ENCODE data around the gene AGBL4. TPM values are rescaled to one million over a fixed set of nuclear protein-coding genes. Genes with fewer than 3 reads are reported as not detected.

The AGBL4 gene
- total and polyA plus RNA-seq, 2 of the 13 experiments (the other 11 are each of a cell fraction or from before 2014, with no cell fraction given) = not detected

DNA sequence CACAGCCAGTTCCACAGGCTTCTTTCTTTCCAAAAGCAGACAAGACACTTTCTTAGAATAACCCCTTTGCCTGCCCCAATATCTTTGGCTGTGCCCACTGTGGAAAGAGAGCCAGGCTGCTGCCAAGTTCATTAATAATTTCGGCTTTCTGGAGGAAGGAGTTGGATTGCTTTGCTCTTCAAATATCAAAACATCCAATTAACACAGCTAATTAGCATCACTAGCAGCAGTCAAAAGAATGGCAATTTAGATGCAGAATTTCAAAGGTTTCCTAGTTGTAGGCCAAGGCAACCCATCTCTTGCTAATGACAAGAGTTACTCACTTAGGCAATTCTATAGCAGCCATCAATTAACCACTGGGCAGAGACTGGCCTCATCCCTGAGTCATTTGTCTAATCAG is 1460.7 kb downstream of the AGBL4 start:
- Histone ChIP-seq H3K4me3 (replicated peaks in 1 of 3; ENCODE audit: insufficient read depth in 1 of 3, low read depth in 2 of 3, low read length in 3 of 3) (no peak overlapping the region), H3K9me3 (ENCODE audit: low read length) (no peaks in the 10 kb centered on the region), H3K4me1 (ENCODE audit: insufficient read depth, low read length) (no peaks in the 10 kb centered on the region), H3K4me2 (ENCODE audit: low read depth, low read length) (no peak overlapping the region), H2AFZ (ENCODE audit: low read length) (no peak overlapping the region), H3K27ac (ENCODE audit: extremely low read length, insufficient read depth, low read length) (no peak overlapping the region), H3K79me2 (ENCODE audit: insufficient read depth, low read length) (no peaks in the 10 kb centered on the region), H3K9ac (ENCODE audit: insufficient read depth, low read depth, low read length) (no peak overlapping the region), H3K36me3 (replicated peaks in 1 of 2; ENCODE audit: control insufficient read depth in 1 of 2, insufficient read depth in 2 of 2, low read length in 2 of 2) (no peaks in the 10 kb centered on the region), H4K20me1 (ENCODE audit: insufficient read depth, low read length) (no peaks in the 10 kb centered on the region), H3K27me3 (ENCODE audit: control insufficient read depth in 1 of 2, insufficient read depth in 2 of 2, low read length in 2 of 2) (no peaks in the 10 kb centered on the region)
- in situ Hi-C loops (cut with HindIII; ENCODE audit: extremely low pct_ligation_motif_present, low pct_unique_long_range_greater_than_20kb) = loop anchor here (25.0 kb wide), 1 partner anchor 1774 kb away; no protein-coding TSS in a partner anchor
- DNase-seq (ENCODE audit: low spot score) (no peak), FAIRE-seq (no peak), ATAC-seq (no peak)
- intact Hi-C loops (cut with micrococcal nuclease; ENCODE audit: unreplicated experiment) = no loop called here
- POLR2A ChIA-PET = no interaction called here
- WGBS (ENCODE audit: low lambda C conversion rate) = 0% methylated on average over 1 of the region's 1 CpG
- BruUV-seq (replicated peaks) = no TSS peak
- CTCF ChIA-PET (ENCODE audit: low intra/inter-chr PET ratio, low total read pairs) = no interaction called here
- TF ChIP-seq KDM2A (CRISPR knock-in tag; IDR thresholded peaks at IDR 0.05; ENCODE audit: borderline replicate concordance, low read depth) (no peak), SUZ12 (IDR thresholded peaks at IDR 0.05; ENCODE audit: low read depth, low read length) (no peak), TBX2 (CRISPR knock-in tag; IDR thresholded peaks at IDR 0.05; ENCODE audit: borderline replicate concordance) (no peak), E2F2 (CRISPR knock-in tag; IDR thresholded peaks at IDR 0.05; ENCODE audit: borderline replicate concordance) (no peak), ZBTB34 (CRISPR knock-in tag; IDR thresholded peaks at IDR 0.05) (no peak), ZFP82 (CRISPR knock-in tag; IDR thresholded peaks at IDR 0.05; ENCODE audit: borderline replicate concordance) (no peak), PLSCR1 (CRISPR knock-in tag; IDR thresholded peaks at IDR 0.05; ENCODE audit: borderline replicate concordance) (no peak), PPARG (CRISPR knock-in tag; conservative IDR thresholded peaks at IDR 0.05) (no peak), ZNF510 (CRISPR knock-in tag; IDR thresholded peaks at IDR 0.05; ENCODE audit: low read depth) (no peak), SPEN (CRISPR knock-in tag; IDR thresholded peaks at IDR 0.05; ENCODE audit: low read depth) (no peak), ZNF850 (CRISPR knock-in tag; conservative IDR thresholded peaks at IDR 0.05) (no peak), KLF13 (CRISPR knock-in tag; IDR thresholded peaks at IDR 0.05) (no peak), RBM39 (IDR thresholded peaks at IDR 0.05; ENCODE audit: low read depth, low read length, poor library complexity, severe bottlenecking) (no peak), ZNF772 (CRISPR knock-in tag; IDR thresholded peaks at IDR 0.05) (no peak), SKI (IDR thresholded peaks at IDR 0.05; ENCODE audit: partially characterized antibody) (no peak), ZNF17 (CRISPR knock-in tag; IDR thresholded peaks at IDR 0.05) (no peak), JUND (CRISPR knock-in tag; IDR thresholded peaks at IDR 0.05) (no peak), GLI4 (CRISPR knock-in tag; IDR thresholded peaks at IDR 0.05; ENCODE audit: borderline replicate concordance) (no peak)
